HEK293 (cell line): ENCODE measurements around the gene DCPS.

Experiments
- CTCF ChIA-PET: fragments of 350-600 bp; formaldehyde crosslinking; extraction: SDS; loops from one replicate; lab custom pipeline; 2021; ENCODE audit warnings: antibody characterized with exemption; lab: Yijun Ruan, JAX
- POLR2A ChIA-PET: fragments of 300-600 bp; formaldehyde crosslinking; extraction: SDS; loops from one replicate; lab custom pipeline; 2020; ENCODE audit warnings: antibody characterized with exemption, inconsistent platforms; lab: Yijun Ruan, JAX
- H3K27ac ChIP-seq: fragments of 200-500 bp; sonication (Bioruptor generic); 2 replicates; pipeline ENCODE4 v1.5.1; 2014; ENCODE audit warnings: low read depth, low read length, control low read depth, inconsistent platforms; ENCODE audit errors: extremely low read depth
- H3K36me3 ChIP-seq, 2 experiments: fragments of 200-500 bp in 1 of 2; sonication (Bioruptor generic) in 1 of 2; 1 replicate in 1 of 2; 2 replicates in 1 of 2; pipeline ENCODE4 v1.5.1; 2014 to 2017; ENCODE audit warnings: inconsistent platforms in 2 of 2, low read length in 2 of 2; ENCODE audit not compliant: control insufficient read depth in 2 of 2, insufficient read depth in 1 of 2
- H3K4me1 ChIP-seq: fragments of 200-500 bp; sonication (Bioruptor generic); 2 replicates; pipeline ENCODE4 v1.5.1; 2014; ENCODE audit warnings: mild to moderate bottlenecking, low read length, inconsistent platforms; ENCODE audit not compliant: control insufficient read depth, insufficient read depth
- H3K4me3 ChIP-seq: 2 replicates; pipeline ENCODE4 v1.5.1; 2011; ENCODE audit warnings: low read depth, mild to moderate bottlenecking, control low read depth, low read length, moderate library complexity
- H3K9me3 ChIP-seq: fragments of 200-500 bp; sonication (Bioruptor generic); 2 replicates; pipeline ENCODE4 v1.5.1; 2014; ENCODE audit warnings: low read depth, low read length, inconsistent platforms; ENCODE audit not compliant: control insufficient read depth, insufficient read depth
- IKZF3 ChIP-seq: fragments of 450-650 bp; IDR thresholded peaks from 2 replicates; pipeline ENCODE4 v1.5.0; 2018; ENCODE audit warnings: missing biosample characterization, mild to moderate bottlenecking, missing genetic modification characterization, moderate library complexity
- KLF1 ChIP-seq: fragments of 450-650 bp; formaldehyde crosslinking; IDR thresholded peaks from 2 replicates; pipeline ENCODE4 v1.5.1; 2016; ENCODE audit warnings: missing biosample characterization, missing genetic modification characterization
- KLF7 ChIP-seq: fragments of 450-650 bp; formaldehyde crosslinking; IDR thresholded peaks from 2 replicates; pipeline ENCODE4 v1.5.1; 2016; ENCODE audit warnings: missing biosample characterization, missing genetic modification characterization, borderline replicate concordance
- KLF9 ChIP-seq: fragments of 450-650 bp; formaldehyde crosslinking; IDR thresholded peaks from 2 replicates; pipeline ENCODE4 v1.5.1; 2016; ENCODE audit warnings: missing biosample characterization, missing genetic modification characterization, low read depth
- OSR2 ChIP-seq: fragments of 450-650 bp; formaldehyde crosslinking; IDR thresholded peaks from 2 replicates; pipeline ENCODE4 v1.5.1; 2016; ENCODE audit warnings: missing biosample characterization, missing genetic modification characterization
- PRDM4 ChIP-seq: fragments of 450-650 bp; formaldehyde crosslinking; IDR thresholded peaks from 2 replicates; pipeline ENCODE4 v1.5.1; 2017; ENCODE audit warnings: missing biosample characterization, missing genetic modification characterization
- SP3 ChIP-seq: fragments of 450-650 bp; formaldehyde crosslinking; IDR thresholded peaks from 2 replicates; pipeline ENCODE4 v1.5.1; 2016; ENCODE audit warnings: missing biosample characterization, missing genetic modification characterization
- ZBTB7A ChIP-seq: fragments of 450-650 bp; formaldehyde crosslinking; IDR thresholded peaks from 2 replicates; pipeline ENCODE4 v1.5.1; 2016; ENCODE audit warnings: low read depth, missing biosample characterization, missing genetic modification characterization
- ZNF140 ChIP-seq: fragments of 450-650 bp; formaldehyde crosslinking; IDR thresholded peaks from 2 replicates; pipeline ENCODE4 v1.5.1; 2016; ENCODE audit warnings: missing biosample characterization, missing genetic modification characterization
- ZNF2 ChIP-seq: fragments of 450-650 bp; formaldehyde crosslinking; IDR thresholded peaks from 2 replicates; pipeline ENCODE4 v1.5.1; 2016; ENCODE audit warnings: missing biosample characterization, missing genetic modification characterization
- ZNF211 ChIP-seq: fragments of 450-650 bp; formaldehyde crosslinking; IDR thresholded peaks from 2 replicates; pipeline ENCODE4 v1.5.1; 2016; ENCODE audit warnings: low read depth, missing biosample characterization, missing genetic modification characterization
- ZNF341 ChIP-seq: fragments of 450-650 bp; formaldehyde crosslinking; IDR thresholded peaks from 2 replicates; pipeline ENCODE4; 2016; ENCODE audit warnings: low read depth, missing biosample characterization, missing genetic modification characterization
- ZNF37A ChIP-seq: fragments of 450-650 bp; IDR thresholded peaks from 2 replicates; pipeline ENCODE4 v1.5.1; 2018; ENCODE audit warnings: missing biosample characterization, missing genetic modification characterization
- ZNF639 ChIP-seq: fragments of 450-650 bp; formaldehyde crosslinking; IDR thresholded peaks from 2 replicates; pipeline ENCODE4 v1.5.1; 2016; ENCODE audit warnings: missing biosample characterization, missing genetic modification characterization
- ZNF670 ChIP-seq: fragments of 450-650 bp; formaldehyde crosslinking; IDR thresholded peaks from 2 replicates; pipeline ENCODE4 v1.5.1; 2016; ENCODE audit warnings: missing biosample characterization, missing genetic modification characterization, low read depth
- ZNF692 ChIP-seq: fragments of 450-650 bp; formaldehyde crosslinking; IDR thresholded peaks from 2 replicates; pipeline ENCODE4 v1.5.1; 2016; ENCODE audit warnings: missing biosample characterization, missing genetic modification characterization
- ZNF777 ChIP-seq: fragments of 450-650 bp; formaldehyde crosslinking; IDR thresholded peaks from 2 replicates; pipeline ENCODE4 v1.5.1; 2017; ENCODE audit warnings: missing biosample characterization, missing genetic modification characterization, borderline replicate concordance
- TF ChIP-seq, protein P1 (sequence below): fragments of 450-650 bp; formaldehyde crosslinking; IDR thresholded peaks from 2 replicates; pipeline ENCODE4 v1.5.1; 2016; ENCODE audit warnings: missing biosample characterization, missing genetic modification characterization
- TF ChIP-seq, protein P2 (sequence below): fragments of 450-650 bp; formaldehyde crosslinking; IDR thresholded peaks from 2 replicates; pipeline ENCODE4 v1.5.1; 2017; ENCODE audit warnings: missing biosample characterization, missing genetic modification characterization

Gene DCPS

DNA sequence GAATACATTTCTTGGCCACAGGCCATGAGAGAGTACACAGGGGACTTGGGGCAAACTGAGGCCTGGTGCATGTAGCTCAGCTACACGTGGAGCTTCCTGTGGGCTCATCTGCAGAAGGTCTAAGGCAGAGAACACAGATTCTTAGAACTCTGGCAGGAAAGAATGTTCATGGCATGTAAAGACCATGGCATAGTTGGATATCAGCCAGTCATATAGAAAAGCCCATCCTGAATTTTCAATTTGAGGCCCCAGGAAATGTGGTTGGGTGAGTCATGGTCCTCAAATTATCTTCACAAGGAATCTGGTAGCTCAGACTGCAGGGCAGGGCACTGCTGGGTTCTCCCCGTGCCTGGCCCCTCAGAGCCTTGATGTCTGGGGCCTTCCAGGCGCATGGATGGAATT is 37.9 kb downstream of the DCPS start (continued):
- TF ChIP-seq PRDM4 (tag by site-specific recombination) (no peak), KLF9 (tag by site-specific recombination) (no peak), ZNF692 (tag by site-specific recombination) (no peak), KLF1 (no peak), SP3 (tag by site-specific recombination) (no peak), ZNF211 (tag by site-specific recombination) (no peak), ZNF140 (tag by site-specific recombination) (no peak), ZNF639 (tag by site-specific recombination) (no peak)
- TF ChIP-seq, protein P1, sequence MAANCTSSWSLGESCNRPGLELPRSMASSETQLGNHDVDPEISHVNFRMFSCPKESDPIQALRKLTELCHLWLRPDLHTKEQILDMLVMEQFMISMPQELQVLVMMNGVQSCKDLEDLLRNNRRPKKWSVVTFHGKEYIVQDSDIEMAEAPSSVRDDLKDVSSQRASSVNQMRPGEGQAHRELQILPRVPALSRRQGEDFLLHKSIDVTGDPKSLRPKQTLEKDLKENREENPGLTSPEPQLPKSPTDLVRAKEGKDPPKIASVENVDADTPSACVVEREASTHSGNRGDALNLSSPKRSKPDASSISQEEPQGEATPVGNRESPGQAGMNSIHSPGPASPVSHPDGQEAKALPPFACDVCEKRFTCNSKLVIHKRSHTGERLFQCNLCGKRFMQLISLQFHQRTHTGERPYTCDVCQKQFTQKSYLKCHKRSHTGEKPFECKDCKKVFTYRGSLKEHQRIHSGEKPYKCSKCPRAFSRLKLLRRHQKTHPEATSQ (tag by site-specific recombination), result no peak

- H3K4me1 ChIP-seq, result no peaks in the 10 kb centered on the region
- ChIA-PET CTCF (interaction anchor here (0.7 to 1.8 kb wide), 3 partner anchors 11 to 138 kb away, joined by 3 to 6 read pairs (median 3); no protein-coding TSS in a partner anchor), POLR2A (interaction anchor here (0.7 kb wide), 1 partner anchor 131 kb away, joined by 8 read pairs; the partner anchor contains the start of gene FAM118B)
- H3K4me3 ChIP-seq, result no peak overlapping the region
- TF ChIP-seq ZBTB7A (no peak), ZNF777 (tag by site-specific recombination) (no peak), IKZF3 (tag by site-specific recombination) (no peak), KLF7 (tag by site-specific recombination) (no peak), ZNF2 (tag by site-specific recombination) (no peak), OSR2 (tag by site-specific recombination) (no peak), ZNF37A (tag by site-specific recombination) (no peak), ZNF670 (no peak), ZNF341 (tag by site-specific recombination) (no peak)
- TF ChIP-seq, protein P2, sequence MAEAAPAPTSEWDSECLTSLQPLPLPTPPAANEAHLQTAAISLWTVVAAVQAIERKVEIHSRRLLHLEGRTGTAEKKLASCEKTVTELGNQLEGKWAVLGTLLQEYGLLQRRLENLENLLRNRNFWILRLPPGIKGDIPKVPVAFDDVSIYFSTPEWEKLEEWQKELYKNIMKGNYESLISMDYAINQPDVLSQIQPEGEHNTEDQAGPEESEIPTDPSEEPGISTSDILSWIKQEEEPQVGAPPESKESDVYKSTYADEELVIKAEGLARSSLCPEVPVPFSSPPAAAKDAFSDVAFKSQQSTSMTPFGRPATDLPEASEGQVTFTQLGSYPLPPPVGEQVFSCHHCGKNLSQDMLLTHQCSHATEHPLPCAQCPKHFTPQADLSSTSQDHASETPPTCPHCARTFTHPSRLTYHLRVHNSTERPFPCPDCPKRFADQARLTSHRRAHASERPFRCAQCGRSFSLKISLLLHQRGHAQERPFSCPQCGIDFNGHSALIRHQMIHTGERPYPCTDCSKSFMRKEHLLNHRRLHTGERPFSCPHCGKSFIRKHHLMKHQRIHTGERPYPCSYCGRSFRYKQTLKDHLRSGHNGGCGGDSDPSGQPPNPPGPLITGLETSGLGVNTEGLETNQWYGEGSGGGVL, result no peak
- H3K27ac ChIP-seq, result no peak overlapping the region
- peaks cover 0 to 5% of the 10 kb centered on the region in 2 experiments; a peak in 1 of 3 replicates for H3K36me3 ChIP-seq
- no peaks in the 10 kb centered on the region for H3K9me3 ChIP-seq
Observed at GRCh38 chr11:126343051-126343450, 39.2 kb downstream of the DCPS start.
